NCI-H82 (cell line): Measurements from ENCODE around the gene PPP6R2.

Experiments used
- DNase-seq: peaks from one replicate; lab custom pipeline; 2025; lab: John Stamatoyannopoulos, UW

Gene PPP6R2

DNA sequence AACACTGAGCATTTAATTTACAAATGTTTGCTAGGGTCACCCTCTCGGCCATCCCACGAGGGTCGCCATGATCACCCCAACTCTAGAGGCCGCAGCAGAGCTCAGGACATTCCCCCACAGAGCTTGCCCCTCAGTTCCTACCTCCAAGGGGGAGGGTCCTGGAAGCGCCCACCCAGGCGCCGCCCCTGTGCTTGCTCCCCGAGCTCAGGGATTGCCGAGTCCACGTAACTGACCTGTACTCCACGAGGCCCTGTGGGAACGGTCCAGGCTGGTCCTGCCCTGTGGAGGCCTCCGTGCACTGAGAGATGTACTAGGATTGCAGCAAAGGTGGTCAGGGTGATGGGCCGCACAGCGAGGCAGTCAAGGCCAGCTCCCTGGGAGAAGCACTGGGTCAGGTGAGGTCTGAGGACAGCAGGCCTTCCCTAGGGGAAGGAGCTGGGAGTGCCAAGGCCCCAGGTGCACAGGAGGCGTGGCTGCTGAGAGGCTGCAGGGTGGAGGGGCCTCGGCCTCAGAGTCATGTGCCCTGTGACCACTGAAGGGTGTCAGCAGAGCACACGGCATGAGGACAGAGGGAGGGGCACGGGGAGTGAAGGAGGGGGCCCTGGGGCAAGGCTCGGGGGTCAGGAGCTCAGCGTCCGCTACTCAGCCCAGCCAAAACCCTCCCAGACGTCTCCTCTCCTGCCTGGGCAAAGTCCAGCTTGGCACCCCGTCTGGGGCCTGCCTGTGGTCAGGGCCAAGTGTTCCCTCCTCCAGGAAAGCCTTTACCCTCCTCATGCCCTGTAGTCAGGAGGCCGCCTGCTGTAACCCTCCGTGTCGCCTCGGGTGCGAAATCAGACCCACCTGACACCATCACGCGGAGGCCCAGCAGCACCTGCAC, 141.1 kb downstream of the PPP6R2 start:
- no peak for DNase-seq

DNA sequence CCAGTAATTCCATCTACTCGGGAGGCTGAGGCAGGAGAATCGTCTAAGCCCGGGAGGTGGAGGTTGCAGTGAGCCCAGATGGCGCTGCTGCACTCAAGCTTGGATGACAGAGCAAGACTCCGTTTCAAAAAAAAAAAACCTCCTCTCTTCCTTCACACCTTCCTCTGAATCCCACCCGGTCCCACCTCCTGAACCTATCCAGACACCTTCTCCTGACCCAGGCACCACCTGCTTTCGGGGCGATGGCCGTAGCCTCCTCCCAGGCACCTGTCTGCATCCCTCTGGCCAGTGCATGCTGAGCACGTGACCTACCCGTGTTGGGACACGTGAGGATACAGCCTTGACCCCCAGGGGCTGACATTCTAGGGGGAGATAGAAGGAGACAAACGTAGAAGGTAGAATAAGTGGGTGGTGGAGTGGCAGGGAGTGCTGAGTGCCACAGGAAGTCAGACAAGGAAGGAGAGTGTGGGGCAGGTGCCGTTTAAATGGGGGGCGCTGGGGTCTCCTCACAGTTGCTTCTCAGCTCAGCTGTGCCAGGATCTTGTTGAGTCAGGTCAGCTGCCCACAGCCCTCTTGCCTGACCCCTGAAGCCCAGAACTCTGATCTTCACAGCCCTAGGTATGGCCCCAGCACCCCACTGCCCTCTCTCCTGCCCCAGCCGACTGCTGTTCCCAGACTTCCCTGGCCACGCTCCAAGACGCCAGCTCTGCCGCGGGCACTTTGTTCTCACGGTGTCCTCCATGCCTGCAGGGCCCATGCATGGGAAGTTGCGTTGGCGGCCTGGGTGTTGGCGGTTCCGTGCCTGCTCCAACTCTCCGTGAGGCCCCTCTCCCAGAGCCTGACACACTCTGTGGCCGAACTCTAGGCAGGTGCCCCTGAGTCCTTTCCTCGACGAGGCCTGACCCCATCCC, 142.3 kb downstream of the PPP6R2 start:
- no peak for DNase-seq

DNA sequence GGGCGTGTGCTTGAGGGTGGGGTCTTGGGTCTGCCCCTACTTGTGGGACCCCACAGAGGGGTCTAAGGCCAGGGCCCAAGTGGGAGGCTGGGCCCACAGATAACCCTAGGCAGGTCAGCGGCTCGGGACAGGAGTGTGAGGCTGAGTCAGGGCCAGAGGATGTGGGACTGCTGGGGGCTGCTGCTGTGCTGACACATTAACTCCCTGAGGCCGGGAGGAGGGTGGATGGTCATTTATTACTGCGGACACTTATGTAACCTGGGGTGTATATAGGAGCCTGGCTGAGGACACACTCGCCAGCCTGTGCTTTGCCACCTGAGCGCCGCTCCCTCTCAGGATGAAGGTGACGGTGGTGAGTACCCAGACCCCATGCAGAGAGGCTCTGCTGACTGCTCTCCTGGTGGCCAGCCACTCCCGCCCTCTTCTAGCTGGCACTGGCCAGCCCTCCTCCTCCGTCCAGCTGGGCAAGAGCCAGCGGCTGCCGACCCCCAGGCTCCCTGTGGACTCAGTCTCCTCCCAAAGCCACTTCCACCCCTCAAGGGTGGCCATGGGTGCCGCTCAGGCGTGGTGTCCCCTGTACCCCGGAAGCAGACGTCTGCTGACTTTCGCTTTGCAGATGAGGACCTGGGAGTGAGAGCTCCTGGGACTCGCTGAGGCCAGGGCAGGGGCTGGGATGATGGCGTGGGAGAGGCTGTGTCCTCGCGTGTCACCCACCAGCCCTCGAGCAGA, 143.6 kb downstream of the PPP6R2 start, which contains the start of gene MIOX:
TSS of gene MIOX (plus strand) at position 299 of the 729 bp plus-strand sequence. CDS start at position 338, 39 bp downstream.
- DNase-seq, result no peak

DNA sequence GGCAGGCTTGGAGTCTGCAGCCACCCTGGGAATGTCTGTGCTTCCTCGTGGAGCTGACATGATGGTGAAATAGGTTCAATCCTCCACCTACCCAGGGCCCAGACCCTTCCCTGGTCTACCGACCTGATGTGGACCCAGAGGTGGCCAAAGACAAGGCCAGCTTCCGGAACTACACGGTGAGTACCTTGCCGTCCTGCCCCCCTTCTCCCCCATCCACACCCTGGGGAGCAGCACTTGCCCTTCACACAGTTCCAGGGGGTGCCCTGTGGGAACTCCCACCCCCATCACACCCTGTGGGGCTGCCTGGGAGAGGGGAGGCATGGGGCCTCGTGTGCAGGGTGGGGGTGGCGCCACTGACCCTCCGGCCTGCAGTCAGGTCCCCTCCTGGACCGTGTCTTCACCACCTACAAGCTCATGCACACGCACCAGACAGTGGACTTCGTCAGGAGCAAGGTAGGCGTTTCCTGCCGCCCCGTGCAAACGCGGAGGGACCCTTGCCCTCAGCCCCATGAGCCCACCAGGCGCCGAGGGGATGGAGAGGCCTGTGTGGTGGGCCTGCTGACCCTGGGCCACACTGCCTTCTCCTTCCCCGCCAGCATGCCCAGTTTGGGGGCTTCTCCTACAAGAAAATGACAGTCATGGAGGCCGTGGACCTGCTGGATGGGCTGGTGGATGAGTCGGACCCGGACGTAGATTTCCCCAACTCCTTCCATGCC, 144.3 kb downstream of the PPP6R2 start:
- DNase-seq, result no peak

DNA sequence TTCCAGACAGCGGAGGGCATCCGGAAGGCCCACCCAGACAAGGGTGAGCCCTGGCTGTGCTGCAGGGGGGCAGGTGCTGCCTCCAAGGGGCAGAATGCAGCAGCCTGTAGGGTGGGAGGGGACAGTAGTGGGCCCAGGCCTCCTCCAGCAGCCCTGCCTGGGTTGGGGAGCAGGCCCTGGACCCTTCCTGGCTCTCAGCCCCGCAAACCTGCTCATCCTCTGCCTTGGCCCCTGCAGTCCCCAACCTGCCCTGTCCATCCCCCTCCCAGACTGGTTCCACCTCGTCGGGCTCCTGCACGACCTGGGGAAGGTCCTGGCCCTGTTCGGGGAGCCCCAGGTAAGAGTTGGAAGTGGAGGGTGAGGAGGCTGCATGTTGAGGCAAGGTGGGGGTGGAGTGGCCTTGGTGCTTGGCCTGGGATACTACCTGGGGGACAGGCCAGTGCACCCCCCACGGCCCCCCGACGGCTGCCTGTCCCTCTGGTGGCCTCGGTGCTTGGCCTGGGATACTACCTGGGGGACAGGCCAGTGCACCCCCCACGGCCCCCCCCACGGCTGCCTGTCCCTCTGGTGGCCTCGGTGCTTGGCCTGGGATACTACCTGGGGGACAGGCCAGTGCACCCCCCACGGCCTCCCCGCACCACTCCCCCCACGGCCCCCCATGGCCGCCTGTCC, 145.0 kb downstream of the PPP6R2 start:
- DNase-seq, result no peak

DNA sequence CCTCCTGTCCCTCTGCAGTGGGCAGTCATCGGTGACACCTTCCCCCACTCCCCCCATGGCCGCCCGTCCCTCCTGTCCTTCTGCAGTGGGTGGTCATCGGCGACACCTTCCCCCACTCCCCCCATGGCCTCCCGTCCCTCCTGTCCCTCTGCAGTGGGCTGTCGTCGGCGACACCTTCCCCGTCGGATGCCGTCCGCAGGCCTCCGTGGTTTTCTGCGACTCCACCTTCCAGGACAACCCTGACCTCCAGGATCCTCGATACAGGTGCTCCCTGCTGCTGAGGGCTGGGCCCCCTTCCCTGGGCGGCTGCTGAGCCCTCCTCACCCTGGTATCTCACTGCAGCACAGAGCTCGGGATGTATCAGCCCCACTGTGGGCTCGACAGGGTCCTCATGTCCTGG, 145.8 kb downstream of the PPP6R2 start:
- DNase-seq, result no peak

DNA sequence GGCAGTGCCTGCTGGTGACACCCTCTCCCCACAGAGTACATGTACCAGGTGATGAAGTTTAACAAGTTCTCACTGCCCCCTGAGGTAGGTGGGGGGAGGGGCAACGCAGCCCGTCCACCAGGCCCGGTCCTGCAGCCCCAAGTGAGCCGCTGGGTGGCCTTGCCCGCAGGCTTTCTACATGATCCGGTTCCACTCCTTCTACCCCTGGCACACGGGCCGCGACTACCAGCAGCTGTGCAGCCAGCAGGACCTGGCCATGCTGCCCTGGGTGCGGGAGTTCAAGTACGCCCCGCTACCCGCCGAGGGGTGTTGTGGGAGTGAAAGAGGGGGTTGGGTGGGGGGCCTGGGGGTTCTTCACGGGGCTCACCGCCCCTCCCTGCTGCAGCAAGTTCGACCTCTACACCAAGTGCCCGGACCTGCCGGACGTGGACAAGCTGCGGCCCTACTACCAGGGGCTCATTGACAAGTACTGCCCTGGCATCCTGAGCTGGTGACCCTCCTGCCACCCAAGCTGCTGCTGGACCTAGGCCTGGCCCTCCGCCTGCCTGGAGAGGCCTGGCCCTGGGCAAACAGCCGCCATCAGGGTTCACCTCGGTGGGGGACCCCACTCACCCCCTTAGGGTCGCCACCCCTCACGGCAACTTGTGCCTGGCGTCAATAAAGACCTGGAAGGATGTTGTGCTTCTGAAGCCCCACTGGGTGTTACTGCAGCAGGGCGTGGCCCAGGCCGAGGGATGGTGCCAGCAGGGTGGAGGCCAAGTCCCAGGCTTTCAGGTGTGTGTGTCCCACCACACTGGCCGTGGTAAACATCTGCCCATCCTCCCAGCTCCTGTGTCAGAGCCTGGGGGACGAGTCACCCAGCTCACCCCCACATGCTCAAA, 146.5 kb downstream of the PPP6R2 start:
- DNase-seq, result no peak

DNA sequence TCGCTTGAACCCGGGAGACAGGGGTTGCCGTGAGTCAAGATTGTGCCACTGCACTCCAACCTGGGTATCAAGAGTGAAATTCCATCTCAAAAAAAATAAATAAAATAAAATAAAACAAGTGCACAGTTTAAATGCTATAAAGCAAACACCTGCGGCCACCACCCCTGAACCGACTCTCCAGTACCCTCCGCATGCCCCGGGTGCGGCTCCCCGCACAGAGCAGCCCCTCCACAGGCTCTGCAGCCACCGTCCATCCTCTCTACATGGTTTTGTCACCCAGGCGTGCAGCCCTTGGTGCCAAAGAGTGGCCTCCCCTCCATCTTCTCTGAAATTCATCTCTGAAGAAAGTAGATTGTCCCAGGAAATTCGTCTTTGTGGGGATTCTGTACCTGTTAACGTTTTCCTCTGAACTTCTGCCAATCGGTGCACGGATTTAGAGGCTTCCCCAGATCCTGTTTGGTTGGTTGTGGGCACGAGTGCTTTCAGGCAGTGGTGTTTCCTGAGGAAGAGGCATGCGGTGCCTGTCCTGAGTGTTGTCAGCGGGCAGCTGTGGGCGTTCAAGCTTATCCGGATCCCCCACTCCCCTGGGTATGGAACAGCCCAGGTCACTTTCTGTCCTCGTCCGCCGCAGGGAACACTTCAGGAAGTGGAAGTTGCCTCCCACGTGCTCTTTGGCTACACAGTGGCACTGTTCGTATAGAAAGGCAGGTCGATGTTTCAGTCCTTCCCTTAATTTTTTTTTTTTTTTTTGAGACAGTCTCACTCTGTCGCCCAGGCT, 147.6 kb downstream of the PPP6R2 start:
- no peak for DNase-seq
